K562 (cell line): ENCODE results near the gene PPP1R12B.

Experiments used
- ETV1 ChIP-seq: fragments of 450-650 bp; conservative IDR thresholded peaks from 2 replicates; pipeline ENCODE4 v1.6.1; 2016; ENCODE audit warnings: missing genetic modification characterization, control low read depth, low read depth, missing compliant biosample characterization
- TF ChIP-seq, protein P1 (sequence below), 2 experiments: fragments of 450-650 bp in 1 of 2; sonication (generic) in 1 of 2; formaldehyde crosslinking in 1 of 2; IDR thresholded peaks; 2 replicates each; pipeline versions ENCODE4 v1.7.1 to v1.9.0; 2016 to 2022; ENCODE audit warnings: inconsistent platforms in 1 of 2, mild to moderate bottlenecking in 1 of 2, missing genetic modification reagents in 1 of 2

- no peak for TF ChIP-seq ETV1 (tag)
- TF ChIP-seq, protein P1, sequence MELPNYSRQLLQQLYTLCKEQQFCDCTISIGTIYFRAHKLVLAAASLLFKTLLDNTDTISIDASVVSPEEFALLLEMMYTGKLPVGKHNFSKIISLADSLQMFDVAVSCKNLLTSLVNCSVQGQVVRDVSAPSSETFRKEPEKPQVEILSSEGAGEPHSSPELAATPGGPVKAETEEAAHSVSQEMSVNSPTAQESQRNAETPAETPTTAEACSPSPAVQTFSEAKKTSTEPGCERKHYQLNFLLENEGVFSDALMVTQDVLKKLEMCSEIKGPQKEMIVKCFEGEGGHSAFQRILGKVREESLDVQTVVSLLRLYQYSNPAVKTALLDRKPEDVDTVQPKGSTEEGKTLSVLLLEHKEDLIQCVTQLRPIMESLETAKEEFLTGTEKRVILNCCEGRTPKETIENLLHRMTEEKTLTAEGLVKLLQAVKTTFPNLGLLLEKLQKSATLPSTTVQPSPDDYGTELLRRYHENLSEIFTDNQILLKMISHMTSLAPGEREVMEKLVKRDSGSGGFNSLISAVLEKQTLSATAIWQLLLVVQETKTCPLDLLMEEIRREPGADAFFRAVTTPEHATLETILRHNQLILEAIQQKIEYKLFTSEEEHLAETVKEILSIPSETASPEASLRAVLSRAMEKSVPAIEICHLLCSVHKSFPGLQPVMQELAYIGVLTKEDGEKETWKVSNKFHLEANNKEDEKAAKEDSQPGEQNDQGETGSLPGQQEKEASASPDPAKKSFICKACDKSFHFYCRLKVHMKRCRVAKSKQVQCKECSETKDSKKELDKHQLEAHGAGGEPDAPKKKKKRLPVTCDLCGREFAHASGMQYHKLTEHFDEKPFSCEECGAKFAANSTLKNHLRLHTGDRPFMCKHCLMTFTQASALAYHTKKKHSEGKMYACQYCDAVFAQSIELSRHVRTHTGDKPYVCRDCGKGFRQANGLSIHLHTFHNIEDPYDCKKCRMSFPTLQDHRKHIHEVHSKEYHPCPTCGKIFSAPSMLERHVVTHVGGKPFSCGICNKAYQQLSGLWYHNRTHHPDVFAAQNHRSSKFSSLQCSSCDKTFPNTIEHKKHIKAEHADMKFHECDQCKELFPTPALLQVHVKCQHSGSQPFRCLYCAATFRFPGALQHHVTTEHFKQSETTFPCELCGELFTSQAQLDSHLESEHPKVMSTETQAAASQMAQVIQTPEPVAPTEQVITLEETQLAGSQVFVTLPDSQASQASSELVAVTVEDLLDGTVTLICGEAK (IDR thresholded peaks at IDR 0.05), result no peak
- TF ChIP-seq, protein P1 (CRISPR knock-in tag; IDR thresholded peaks at IDR 0.05), result no peak
These were observed 90.1 kb downstream of the PPP1R12B start for GRCh38 chr1:202438393-202439174.
